Parathyroid adenoma (tissue), 2 donors: ENCODE data around the gene SIRT3.

Experiments
- H2AFZ ChIP-seq: fragments of 300-600 bp; sonication (generic); one replicate; pipeline ENCODE4 v1.7.0; 2017; ENCODE audit warnings: antibody characterized with exemption, mild to moderate bottlenecking
- H3K27ac ChIP-seq: fragments of 300-600 bp; sonication (generic); one replicate; pipeline ENCODE4 v1.7.0; 2017
- H3K27me3 ChIP-seq: fragments of 300-600 bp; sonication (generic); one replicate; pipeline ENCODE4 v1.7.0; 2017; ENCODE audit warnings: low read length; ENCODE audit not compliant: control insufficient read depth, insufficient read depth
- H3K36me3 ChIP-seq: fragments of 300-600 bp; sonication (generic); one replicate; pipeline ENCODE4 v1.7.0; 2017; ENCODE audit warnings: low read length; ENCODE audit not compliant: control insufficient read depth, insufficient read depth
- H3K4me1 ChIP-seq: fragments of 300-600 bp; sonication (generic); one replicate; pipeline ENCODE4 v1.7.0; 2017; ENCODE audit warnings: control low read depth
- H3K4me2 ChIP-seq: fragments of 300-600 bp; sonication (generic); one replicate; pipeline ENCODE4 v1.7.0; 2017; ENCODE audit warnings: low read length
- H3K4me3 ChIP-seq: fragments of 300-600 bp; sonication (generic); one replicate; pipeline ENCODE4 v1.7.0; 2017; ENCODE audit warnings: low read depth, low read length
- H3K79me2 ChIP-seq: fragments of 300-600 bp; sonication (generic); one replicate; pipeline ENCODE4 v1.7.0; 2017; ENCODE audit warnings: control low read depth
- H3K9ac ChIP-seq: fragments of 300-600 bp; sonication (generic); one replicate; pipeline ENCODE4 v1.7.0; 2017; ENCODE audit warnings: mild to moderate bottlenecking
- H3K9me3 ChIP-seq: fragments of 300-600 bp; sonication (generic); one replicate; pipeline ENCODE4 v1.7.0; 2017; ENCODE audit warnings: low read length; ENCODE audit not compliant: control insufficient read depth
- CTCF ChIP-seq: fragments of 300-600 bp; sonication (generic); IDR thresholded peaks from one replicate; pipeline ENCODE4 v1.7.0; 2017; ENCODE audit warnings: antibody characterized with exemption, mild to moderate bottlenecking
- donor health status: primary hyperparathyroidism.

Gene SIRT3

GRCh38 chr11:207863-208180 lies 28.3 kb downstream of the SIRT3 start:
- no peaks in the 10 kb centered on the region for H3K36me3 ChIP-seq
- H3K27ac ChIP-seq: peak overlapping the region; percentile 93
- peak overlapping the region; percentile 74 for H3K4me2 ChIP-seq
- H3K27me3 ChIP-seq: no peaks in the 10 kb centered on the region
- peaks cover 7% of the 10 kb centered on the region for H3K79me2 ChIP-seq
- H3K9me3 ChIP-seq: no peaks in the 10 kb centered on the region
- peak overlapping the region; percentile 95 for H3K4me3 ChIP-seq
- H2AFZ ChIP-seq: peak overlapping the region; percentile 75
- peaks cover 8% of the 10 kb centered on the region for H3K4me1 ChIP-seq
- no peak for TF ChIP-seq CTCF
- H3K9ac ChIP-seq: peak overlapping the region; percentile 68

DNA sequence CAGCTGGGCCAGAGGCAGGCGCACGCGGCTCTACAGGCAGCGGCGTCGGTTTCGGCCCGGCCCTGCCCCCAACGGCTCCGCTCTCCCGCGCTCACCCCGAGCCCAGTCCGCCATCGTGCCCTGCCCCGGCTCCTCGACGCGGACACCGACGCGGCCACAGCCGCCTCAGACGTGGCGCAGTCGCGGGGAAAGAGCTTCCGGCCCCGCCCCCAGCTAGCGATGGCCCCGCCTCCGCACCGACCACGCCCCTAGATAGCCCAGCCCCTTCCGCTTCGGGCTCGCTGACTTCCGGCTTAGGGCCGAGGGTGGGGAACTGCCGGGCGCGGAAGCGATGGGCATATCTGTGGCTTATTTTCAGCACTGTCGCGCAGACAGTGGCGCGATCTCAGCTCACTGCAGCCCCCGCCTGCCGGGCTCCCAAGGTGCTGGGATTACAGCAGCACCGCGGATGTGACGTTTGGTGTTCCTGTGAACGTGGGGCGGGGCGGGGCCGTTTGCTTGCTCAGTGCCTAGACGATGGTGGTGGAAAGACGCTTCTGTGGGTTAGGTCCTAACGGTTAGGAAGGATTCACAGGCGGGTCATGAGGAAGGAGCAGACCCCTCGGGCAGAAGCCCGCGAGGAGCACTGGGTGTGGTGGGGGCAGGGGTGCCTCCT lies 28.8 kb downstream of the SIRT3 start, which contains the start of the genes BET1L and RIC8A:
BET1L (minus strand) TSS at position 192 of the 655 bp plus-strand sequence; CDS start at position 114, 78 bp downstream.
RIC8A (plus strand) TSS at position 501 of the 655 bp plus-strand sequence. CDS start 1,147 bp downstream, outside the sequence.
- H3K79me2 ChIP-seq: peaks cover 7% of the 10 kb centered on the region
- H3K27me3 ChIP-seq: no peaks in the 10 kb centered on the region
- peak within 1 kb of the TSS; percentile 68 for H3K9ac ChIP-seq
- H3K36me3 ChIP-seq: no peaks in the 10 kb centered on the region
- peak within 1 kb of the TSS; percentile 95 for H3K4me3 ChIP-seq
- peak within 1 kb of the TSS; percentile 75 for H2AFZ ChIP-seq
- no peak for TF ChIP-seq CTCF
- H3K27ac ChIP-seq: peak within 1 kb of the TSS; percentile 93
- peaks cover 8% of the 10 kb centered on the region for H3K4me1 ChIP-seq
- no peaks in the 10 kb centered on the region for H3K9me3 ChIP-seq
- peak within 1 kb of the TSS; percentile 77 for H3K4me2 ChIP-seq

DNA sequence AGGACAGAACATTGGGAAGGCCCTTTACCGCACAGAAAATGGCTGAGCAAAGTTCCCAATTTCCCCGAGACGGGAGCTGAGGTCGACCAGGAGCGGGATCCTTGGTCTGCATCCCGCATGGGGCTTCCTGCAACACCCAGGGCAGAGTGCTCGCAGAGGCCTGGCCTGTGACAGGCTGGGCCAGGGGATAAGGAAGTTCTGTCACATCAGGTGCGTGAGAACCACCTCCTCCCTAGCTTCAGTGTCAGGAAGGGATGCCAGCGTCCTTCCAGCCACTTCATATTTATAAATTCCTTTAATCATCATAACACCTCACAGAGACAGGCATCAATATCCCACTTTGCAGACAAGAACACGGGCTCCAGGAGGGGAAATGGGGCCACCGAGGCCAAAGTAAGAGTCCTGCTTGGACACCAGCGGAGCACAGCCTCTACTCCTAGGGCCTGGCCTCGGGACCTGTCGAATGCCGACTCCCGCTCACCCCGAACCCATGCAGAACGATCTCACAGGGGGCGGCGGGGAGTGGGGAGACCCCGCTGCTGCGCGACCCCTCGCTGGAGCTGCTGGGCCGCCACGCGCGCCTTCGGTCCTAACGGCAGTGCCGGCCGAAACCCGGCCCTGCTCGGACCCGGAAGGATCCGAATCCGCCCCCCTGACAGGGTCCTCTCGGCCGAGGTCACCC lies 29.5 kb downstream of the SIRT3 start:
- TF ChIP-seq CTCF: no peak
- Histone ChIP-seq H3K27ac (peak overlapping the region; percentile 93), H3K27me3 (no peaks in the 10 kb centered on the region), H2AFZ (peak overlapping the region; percentile 75), H3K9me3 (no peaks in the 10 kb centered on the region), H3K4me2 (peak overlapping the region; percentile 77), H3K4me1 (peaks cover 8% of the 10 kb centered on the region), H3K9ac (peak overlapping the region; percentile 68), H3K4me3 (peak overlapping the region; percentile 95), H3K79me2 (peaks cover 7% of the 10 kb centered on the region), H3K36me3 (no peaks in the 10 kb centered on the region)

GRCh38 chr11:206002-206384 lies 30.1 kb downstream of the SIRT3 start:
- H2AFZ ChIP-seq: no peak overlapping the region
- no peak for TF ChIP-seq CTCF
- H3K79me2 ChIP-seq: peaks cover 7% of the 10 kb centered on the region
- peak overlapping the region; percentile 77 for H3K4me2 ChIP-seq
- no peaks in the 10 kb centered on the region for H3K27me3 ChIP-seq
- H3K9ac ChIP-seq: no peak overlapping the region
- H3K4me1 ChIP-seq: peaks cover 8% of the 10 kb centered on the region
- H3K9me3 ChIP-seq: no peaks in the 10 kb centered on the region
- peak overlapping the region; percentile 95 for H3K4me3 ChIP-seq
- no peaks in the 10 kb centered on the region for H3K36me3 ChIP-seq
- no peak overlapping the region for H3K27ac ChIP-seq
